Measurements from ENCODE around the gene NOX1.
"Not testable (repeated sequence)": the region's sequence is repeated elsewhere in the genome, so short reads cannot be mapped to it uniquely, and the experiment has no call there.

Gene NOX1

DNA sequence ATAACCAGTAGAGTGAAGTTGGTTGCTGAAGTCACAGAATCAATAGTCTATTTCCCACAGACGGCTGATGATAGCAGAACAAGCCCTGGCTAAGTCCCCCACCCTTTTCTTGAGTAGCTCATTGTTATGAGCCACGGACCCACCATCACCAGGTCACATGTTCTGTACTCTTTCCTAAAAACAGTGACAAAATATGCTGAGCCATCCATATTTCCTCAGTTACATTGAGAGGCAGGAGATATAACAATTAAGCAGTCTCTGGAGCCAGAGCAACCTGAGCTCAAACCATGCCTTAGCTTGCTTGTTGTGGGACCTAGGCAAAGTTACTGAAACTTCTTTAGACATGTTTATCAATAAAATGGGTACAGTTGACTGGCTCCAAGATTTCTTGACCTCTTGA lies 56.8 kb downstream of the NOX1 start:
- no peak for DNase-seq

DNA sequence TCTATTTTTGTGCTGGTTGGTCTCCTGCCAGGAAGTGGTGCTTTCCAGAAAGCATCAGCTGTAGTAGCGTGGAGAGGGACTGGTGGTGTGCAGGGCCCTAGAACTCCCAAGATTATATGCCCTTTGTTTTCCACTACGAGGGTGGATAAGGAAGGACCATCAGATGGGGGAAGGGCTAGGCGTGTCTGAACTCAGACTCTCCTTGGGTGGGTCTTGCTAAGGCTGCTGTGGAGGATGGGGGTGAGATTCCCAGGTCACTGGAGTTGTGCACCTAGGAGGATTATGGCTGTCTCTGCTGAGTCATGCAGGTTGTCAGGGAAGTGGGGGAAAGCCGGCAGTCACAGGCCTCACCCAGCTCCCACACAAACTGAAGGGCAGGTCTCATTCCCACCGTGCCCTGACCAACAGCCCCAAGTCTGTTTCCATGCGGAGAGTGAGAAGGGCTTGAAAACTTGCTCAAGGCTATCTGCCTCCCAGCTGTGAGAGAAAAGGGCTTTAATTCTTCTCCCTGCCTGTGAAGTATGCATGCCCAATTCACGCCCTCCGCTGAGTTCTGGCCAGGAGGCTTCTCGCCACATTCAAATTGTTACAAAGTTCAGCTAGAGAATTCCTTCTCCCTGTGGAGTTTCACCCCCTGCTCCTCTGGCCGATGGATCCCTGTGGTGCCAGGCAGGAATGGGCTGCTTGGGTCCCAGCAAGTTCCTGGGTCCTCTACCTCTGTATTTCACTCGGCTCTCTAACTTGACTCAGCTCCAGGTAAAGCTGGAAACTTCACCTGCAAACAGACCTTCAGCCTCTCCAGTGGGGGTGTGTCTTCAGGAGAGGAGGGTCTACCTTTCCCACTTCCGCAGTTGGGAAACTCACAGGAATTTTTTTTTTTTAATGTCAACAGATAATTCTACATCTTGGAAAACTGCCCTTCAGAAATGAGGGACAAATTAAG lies 61.7 kb downstream of the NOX1 start:
- no peak for DNase-seq

GRCh38 chrX:100808265-100808664 lies 65.9 kb downstream of the NOX1 start:
- not testable (repeated sequence) for DNase-seq

- DNase-seq = no peak
These were observed 69.4 kb downstream of the NOX1 start for GRCh38 chrX:100804780-100805179.

- no peak for DNase-seq
These were observed 71.3 kb downstream of the NOX1 start for GRCh38 chrX:100802843-100803242.

GRCh38 chrX:100798484-100799214 lies 75.5 kb downstream of the NOX1 start:
- no peak for DNase-seq

GRCh38 chrX:100797359-100797758 lies 76.8 kb downstream of the NOX1 start:
- no peak for DNase-seq

DNA sequence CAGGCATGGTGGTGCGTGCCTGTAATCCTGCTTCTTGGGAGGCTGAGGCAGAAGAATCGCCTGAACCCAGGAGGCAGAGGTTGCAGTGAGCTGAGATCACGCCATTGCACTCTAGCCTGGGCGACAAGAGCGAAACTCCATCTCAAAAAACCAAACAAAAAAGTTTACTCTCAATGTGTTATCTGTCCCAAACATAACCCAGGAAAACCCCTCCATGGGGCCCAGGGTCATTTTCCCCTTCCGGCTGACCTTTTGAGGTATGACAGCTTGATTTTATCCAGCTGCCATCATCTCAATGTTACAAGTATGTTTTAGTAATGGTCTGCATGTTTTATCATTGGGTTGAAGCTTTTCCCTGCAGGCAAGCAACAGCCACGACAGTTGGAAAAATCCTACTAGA lies 77.8 kb downstream of the NOX1 start:
- not testable (repeated sequence) for DNase-seq
